K562 (cell line): ENCODE data around the gene ERCC1.

Source experiments
- EHMT2 ChIP-seq: fragments of 450-650 bp; IDR thresholded peaks from 2 replicates; pipeline ENCODE4 v1.6.1; 2018; ENCODE audit warnings: antibody characterized with exemption
- EP300 ChIP-seq: IDR thresholded peaks from 2 replicates; pipeline ENCODE4 v1.6.1; 2012; ENCODE audit warnings: low read length, improper control_type of control experiment
- NONO ChIP-seq, 2 experiments: fragments of 200-400 bp in 1 of 2; fragments of 450-650 bp in 1 of 2; formaldehyde crosslinking in 1 of 2; IDR thresholded peaks; 2 replicates each; pipeline ENCODE4 v1.6.1; 2017; ENCODE audit warnings: low read depth in 2 of 2, mild to moderate bottlenecking in 2 of 2, moderate library complexity in 2 of 2, low read length in 1 of 2
- SMARCE1 ChIP-seq: fragments of 450-650 bp; IDR thresholded peaks from 2 replicates; pipeline ENCODE4 v1.7.1; 2016; ENCODE audit warnings: mild to moderate bottlenecking
- SRSF9 ChIP-seq: fragments of 200-400 bp; formaldehyde crosslinking; IDR thresholded peaks from 2 replicates; pipeline ENCODE4 v1.6.1; 2017; ENCODE audit warnings: low read depth, low read length, borderline replicate concordance
- TF ChIP-seq, protein P1 (sequence below): fragments of 250-450 bp; sonication (Bioruptor Pico); IDR thresholded peaks from 2 replicates; pipeline ENCODE4 v1.5.0; 2020; ENCODE audit warnings: mild to moderate bottlenecking
- TF ChIP-seq, protein P2 (sequence below): fragments of 450-650 bp; IDR thresholded peaks from 2 replicates; pipeline ENCODE4 v1.7.0; 2016; ENCODE audit warnings: borderline replicate concordance
- TF ChIP-seq, protein P3 (sequence below), 3 experiments: IDR thresholded peaks in 2 of 3; conservative IDR thresholded peaks in 1 of 3; 2 replicates each; pipeline ENCODE4 v1.5.1; 2011 to 2012; ENCODE audit warnings: low read length in 3 of 3, mild to moderate bottlenecking in 3 of 3, control low read depth in 2 of 3, improper control_type of control experiment in 1 of 3, inconsistent platforms in 1 of 3, low read depth in 1 of 3, mixed read lengths in 1 of 3, moderate library complexity in 1 of 3; ENCODE audit not compliant: insufficient read depth in 2 of 3
- TF ChIP-seq, protein P4 (sequence below), 2 experiments: fragments of 250-450 bp in 1 of 2; fragments of 450-650 bp in 1 of 2; sonication (Bioruptor Pico) in 1 of 2; IDR thresholded peaks; 2 replicates each; pipeline versions ENCODE4 v1.6.1 to v1.8.0; 2016 to 2021; ENCODE audit warnings: mild to moderate bottlenecking in 2 of 2, moderate library complexity in 2 of 2, missing compliant biosample characterization in 1 of 2, missing genetic modification characterization in 1 of 2

DNA sequence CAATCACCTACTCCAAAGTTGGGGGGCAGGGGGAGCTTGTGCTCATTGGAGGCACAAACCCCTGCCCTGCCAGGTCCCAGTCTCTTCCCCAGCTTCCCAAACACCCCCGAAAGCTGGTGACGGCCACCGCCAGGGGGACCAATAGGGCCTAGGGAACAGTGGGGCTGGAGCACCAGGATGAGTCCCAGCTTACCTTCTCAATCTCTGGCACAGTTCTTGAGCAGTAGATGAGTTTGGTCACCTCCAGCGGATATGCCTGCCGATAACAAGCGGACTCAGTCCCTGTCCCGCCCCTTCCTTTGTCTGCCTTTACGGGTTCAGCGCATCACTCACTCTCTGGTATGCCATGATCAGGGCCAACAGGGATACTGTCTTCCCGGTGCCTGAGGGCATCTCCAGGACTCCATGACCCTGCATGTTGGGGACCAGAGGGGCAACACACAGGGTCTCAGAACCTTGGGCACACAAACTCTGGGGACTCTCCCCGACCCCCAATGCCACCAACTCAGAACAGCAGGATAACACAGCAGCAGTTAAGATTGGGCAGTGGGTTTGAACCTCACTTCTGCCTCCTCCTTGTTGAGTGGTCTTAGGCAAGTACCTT is 54.9 kb downstream of the ERCC1 start:
- TF ChIP-seq, protein P1, sequence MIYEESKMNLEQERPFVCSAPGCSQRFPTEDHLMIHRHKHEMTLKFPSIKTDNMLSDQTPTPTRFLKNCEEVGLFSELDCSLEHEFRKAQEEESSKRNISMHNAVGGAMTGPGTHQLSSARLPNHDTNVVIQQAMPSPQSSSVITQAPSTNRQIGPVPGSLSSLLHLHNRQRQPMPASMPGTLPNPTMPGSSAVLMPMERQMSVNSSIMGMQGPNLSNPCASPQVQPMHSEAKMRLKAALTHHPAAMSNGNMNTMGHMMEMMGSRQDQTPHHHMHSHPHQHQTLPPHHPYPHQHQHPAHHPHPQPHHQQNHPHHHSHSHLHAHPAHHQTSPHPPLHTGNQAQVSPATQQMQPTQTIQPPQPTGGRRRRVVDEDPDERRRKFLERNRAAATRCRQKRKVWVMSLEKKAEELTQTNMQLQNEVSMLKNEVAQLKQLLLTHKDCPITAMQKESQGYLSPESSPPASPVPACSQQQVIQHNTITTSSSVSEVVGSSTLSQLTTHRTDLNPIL (CRISPR knock-in tag) = no peak
- TF ChIP-seq, protein P2, sequence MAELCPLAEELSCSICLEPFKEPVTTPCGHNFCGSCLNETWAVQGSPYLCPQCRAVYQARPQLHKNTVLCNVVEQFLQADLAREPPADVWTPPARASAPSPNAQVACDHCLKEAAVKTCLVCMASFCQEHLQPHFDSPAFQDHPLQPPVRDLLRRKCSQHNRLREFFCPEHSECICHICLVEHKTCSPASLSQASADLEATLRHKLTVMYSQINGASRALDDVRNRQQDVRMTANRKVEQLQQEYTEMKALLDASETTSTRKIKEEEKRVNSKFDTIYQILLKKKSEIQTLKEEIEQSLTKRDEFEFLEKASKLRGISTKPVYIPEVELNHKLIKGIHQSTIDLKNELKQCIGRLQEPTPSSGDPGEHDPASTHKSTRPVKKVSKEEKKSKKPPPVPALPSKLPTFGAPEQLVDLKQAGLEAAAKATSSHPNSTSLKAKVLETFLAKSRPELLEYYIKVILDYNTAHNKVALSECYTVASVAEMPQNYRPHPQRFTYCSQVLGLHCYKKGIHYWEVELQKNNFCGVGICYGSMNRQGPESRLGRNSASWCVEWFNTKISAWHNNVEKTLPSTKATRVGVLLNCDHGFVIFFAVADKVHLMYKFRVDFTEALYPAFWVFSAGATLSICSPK = no peak
- TF ChIP-seq NONO (IDR thresholded peaks at IDR 0.05; ENCODE audit: low read depth in 2 of 2, low read length in 1 of 2) = no peak
- TF ChIP-seq SRSF9 = no peak
- no peak for TF ChIP-seq EP300
- TF ChIP-seq EHMT2 = no peak
- TF ChIP-seq, protein P3, sequence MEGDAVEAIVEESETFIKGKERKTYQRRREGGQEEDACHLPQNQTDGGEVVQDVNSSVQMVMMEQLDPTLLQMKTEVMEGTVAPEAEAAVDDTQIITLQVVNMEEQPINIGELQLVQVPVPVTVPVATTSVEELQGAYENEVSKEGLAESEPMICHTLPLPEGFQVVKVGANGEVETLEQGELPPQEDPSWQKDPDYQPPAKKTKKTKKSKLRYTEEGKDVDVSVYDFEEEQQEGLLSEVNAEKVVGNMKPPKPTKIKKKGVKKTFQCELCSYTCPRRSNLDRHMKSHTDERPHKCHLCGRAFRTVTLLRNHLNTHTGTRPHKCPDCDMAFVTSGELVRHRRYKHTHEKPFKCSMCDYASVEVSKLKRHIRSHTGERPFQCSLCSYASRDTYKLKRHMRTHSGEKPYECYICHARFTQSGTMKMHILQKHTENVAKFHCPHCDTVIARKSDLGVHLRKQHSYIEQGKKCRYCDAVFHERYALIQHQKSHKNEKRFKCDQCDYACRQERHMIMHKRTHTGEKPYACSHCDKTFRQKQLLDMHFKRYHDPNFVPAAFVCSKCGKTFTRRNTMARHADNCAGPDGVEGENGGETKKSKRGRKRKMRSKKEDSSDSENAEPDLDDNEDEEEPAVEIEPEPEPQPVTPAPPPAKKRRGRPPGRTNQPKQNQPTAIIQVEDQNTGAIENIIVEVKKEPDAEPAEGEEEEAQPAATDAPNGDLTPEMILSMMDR (IDR thresholded peaks at IDR 0.05 in 2 of 3, conservative IDR thresholded peaks at IDR 0.05 in 1 of 3; ENCODE audit: insufficient read depth in 2 of 3, low read depth in 1 of 3, low read length in 3 of 3) = no peak
- no peak for TF ChIP-seq SMARCE1
- TF ChIP-seq, protein P4, sequence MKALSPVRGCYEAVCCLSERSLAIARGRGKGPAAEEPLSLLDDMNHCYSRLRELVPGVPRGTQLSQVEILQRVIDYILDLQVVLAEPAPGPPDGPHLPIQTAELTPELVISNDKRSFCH (CRISPR knock-in tag; IDR thresholded peaks at IDR 0.05) = no peak
- TF ChIP-seq, protein P4 (tag; IDR thresholded peaks at IDR 0.05) = no peak
